GM12891 (cell line): Measurements from ENCODE around the gene ANXA5.
"Not testable (repeated sequence)": the region's sequence is repeated elsewhere in the genome, so short reads cannot be mapped to it uniquely, and the experiment has no call there.

Experiments
- DNase-seq: peaks from one replicate; pipeline ENCODE4 v3.0.0; 2011; ENCODE audit warnings: low spot score; ENCODE audit not compliant: insufficient read length
- FAIRE-seq: peaks from 2 replicates; lab custom pipeline; 2011; peaks lifted over from hg19 to GRCh38; lab: Jason Lieb, UNC
- PAX5 ChIP-seq: IDR thresholded peaks from 2 replicates; pipeline ENCODE4 v1.6.1; 2011; ENCODE audit warnings: low read length, moderate library complexity, mild to moderate bottlenecking; ENCODE audit not compliant: insufficient read depth, severe bottlenecking
- POLR2A ChIP-seq: IDR thresholded peaks from 2 replicates; pipeline ENCODE4 v1.6.1; 2011; ENCODE audit warnings: low read depth, low read length, control low read depth
- POLR2AphosphoS5 ChIP-seq: IDR thresholded peaks from 2 replicates; pipeline ENCODE4 v1.6.1; 2011; ENCODE audit warnings: low read depth, low read length, control low read depth
- POU2F2 ChIP-seq: IDR thresholded peaks from 2 replicates; pipeline ENCODE4 v1.6.1; 2011; ENCODE audit warnings: low read depth, mild to moderate bottlenecking, control low read depth, low read length, moderate library complexity
- SPI1 ChIP-seq: IDR thresholded peaks from 2 replicates; pipeline ENCODE4 v1.6.1; 2011; ENCODE audit warnings: low read depth, low read length, control low read depth
- TAF1 ChIP-seq: IDR thresholded peaks from 2 replicates; pipeline ENCODE4 v1.6.1; 2011; ENCODE audit warnings: low read depth, low read length, control low read depth

Gene ANXA5

GRCh38 chr4:121734571-121734970 lies 37.8 kb upstream of the ANXA5 start:
- FAIRE-seq = no peak
- TF ChIP-seq SPI1 (no peak), PAX5 (no peak), POU2F2 (no peak), POLR2A (no peak), TAF1 (no peak), POLR2AphosphoS5 (no peak)
- DNase-seq = no peak

GRCh38 chr4:121733942-121734341 lies 37.2 kb upstream of the ANXA5 start:
- TF ChIP-seq PAX5 (no peak), POLR2A (no peak), TAF1 (no peak), SPI1 (no peak), POU2F2 (no peak), POLR2AphosphoS5 (no peak)
- DNase-seq (no peak), FAIRE-seq (no peak)

DNA sequence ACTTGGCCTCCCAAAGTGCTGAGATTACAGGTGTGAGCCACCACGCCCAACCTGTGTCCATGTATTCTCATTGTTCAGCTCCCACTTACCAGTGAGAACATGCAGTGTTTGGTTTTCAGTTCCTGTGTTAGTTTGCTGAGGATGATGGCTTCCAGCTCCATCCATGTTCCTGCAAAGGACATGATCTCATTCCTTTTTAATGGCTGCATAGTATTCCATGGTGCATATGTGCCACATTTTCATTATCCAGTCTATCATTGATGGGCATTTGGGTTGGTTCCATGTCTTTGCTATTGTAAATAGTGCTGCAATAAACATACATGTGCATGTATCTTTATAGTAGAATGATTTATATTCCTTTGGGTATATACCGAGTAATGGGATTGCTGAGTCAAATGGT lies 33.0 kb upstream of the ANXA5 start:
- DNase-seq, FAIRE-seq: not testable (repeated sequence)

DNA sequence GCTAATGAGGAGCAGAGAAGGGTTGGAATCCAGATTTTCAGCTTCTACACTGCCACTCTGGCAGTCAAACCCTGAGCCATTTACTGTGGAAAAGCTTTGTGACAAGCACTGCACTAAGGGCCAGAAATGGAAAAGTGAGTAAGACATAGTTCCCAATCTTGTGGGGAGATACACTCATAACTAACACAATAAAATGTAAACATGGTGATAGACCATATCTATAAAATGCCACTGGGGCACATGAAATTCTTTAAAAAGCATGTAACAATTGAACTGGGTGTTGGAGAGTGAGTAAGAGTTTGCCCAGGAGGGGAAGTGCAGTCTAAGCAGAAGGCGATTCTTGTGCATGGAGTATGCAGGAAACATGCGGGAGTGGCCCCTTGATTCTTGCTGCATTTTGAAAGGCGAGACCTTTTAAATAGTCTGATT lies 32.0 kb upstream of the ANXA5 start:
- DNase-seq (no peak), FAIRE-seq (no peak)
- TF ChIP-seq POLR2AphosphoS5 = no peak
- no peak for TF ChIP-seq SPI1
- TF ChIP-seq POU2F2 = no peak
- no peak for TF ChIP-seq POLR2A
- TF ChIP-seq PAX5 = no peak
- no peak for TF ChIP-seq TAF1

- no peak for DNase-seq
- no peak for TF ChIP-seq POU2F2
- TF ChIP-seq POLR2A = no peak
- TF ChIP-seq POLR2AphosphoS5 = no peak
- TF ChIP-seq PAX5 = no peak
- no peak for TF ChIP-seq SPI1
- no peak for TF ChIP-seq TAF1
- FAIRE-seq = no peak
Observed at GRCh38 chr4:121728066-121728465, 31.3 kb upstream of the ANXA5 start.

DNA sequence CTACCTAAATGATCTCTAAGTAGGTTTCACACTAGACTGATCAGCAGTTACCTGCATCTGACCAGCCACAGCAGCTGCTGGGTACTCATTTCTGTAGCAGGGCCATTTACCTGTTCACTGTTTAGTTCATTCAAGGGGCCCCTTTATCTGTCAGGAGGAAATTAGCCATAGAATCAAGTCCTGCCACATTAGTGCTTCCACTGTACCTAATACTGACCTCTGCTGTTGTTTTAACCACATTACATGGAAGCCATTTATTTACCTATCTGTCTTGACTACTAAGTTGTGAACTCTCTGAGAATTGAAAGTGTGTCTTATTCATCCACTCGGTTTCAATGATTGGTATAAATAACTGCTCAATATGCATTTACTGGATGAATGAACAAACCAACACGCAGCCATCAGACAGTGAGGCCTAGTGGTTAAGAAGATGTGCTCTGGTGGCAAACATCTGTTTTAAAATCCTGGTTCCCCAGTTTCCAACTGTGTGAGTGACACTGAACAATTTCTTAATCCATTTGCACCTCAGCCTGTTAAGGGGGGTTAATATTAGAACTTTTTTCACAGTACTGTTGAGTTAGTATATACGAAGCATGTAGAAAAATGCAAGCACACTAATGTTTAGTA lies 30.0 kb upstream of the ANXA5 start:
- FAIRE-seq = peak; percentile 87
- DNase-seq = no peak
- no peak for TF ChIP-seq PAX5
- no peak for TF ChIP-seq POLR2A
- TF ChIP-seq TAF1 = no peak
- TF ChIP-seq POU2F2 = no peak
- no peak for TF ChIP-seq SPI1
- TF ChIP-seq POLR2AphosphoS5 = no peak

DNA sequence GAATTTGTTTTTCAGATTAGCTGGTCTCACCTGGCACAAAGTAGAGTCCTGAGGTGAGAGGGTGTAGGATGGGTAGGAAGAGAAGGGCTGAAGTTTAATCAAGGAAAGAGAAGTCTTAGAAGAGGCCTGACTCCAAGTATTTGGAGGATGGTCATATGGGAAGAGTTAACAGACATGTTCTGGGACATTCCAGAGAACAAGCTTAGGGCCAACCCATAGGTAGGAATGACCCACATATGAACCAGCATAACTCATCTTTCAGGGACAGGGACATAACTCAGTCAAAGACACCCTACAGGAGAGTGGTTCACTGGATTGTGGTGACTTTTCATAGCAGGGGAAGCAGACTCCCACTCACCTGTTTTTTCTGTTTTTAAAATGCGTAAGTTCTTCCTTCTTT lies 27.9 kb upstream of the ANXA5 start:
- TF ChIP-seq POU2F2 = no peak
- no peak for TF ChIP-seq PAX5
- no peak for TF ChIP-seq POLR2A
- no peak for TF ChIP-seq SPI1
- TF ChIP-seq TAF1 = no peak
- no peak for TF ChIP-seq POLR2AphosphoS5
- FAIRE-seq (peak; percentile 56), DNase-seq (no peak)

DNA sequence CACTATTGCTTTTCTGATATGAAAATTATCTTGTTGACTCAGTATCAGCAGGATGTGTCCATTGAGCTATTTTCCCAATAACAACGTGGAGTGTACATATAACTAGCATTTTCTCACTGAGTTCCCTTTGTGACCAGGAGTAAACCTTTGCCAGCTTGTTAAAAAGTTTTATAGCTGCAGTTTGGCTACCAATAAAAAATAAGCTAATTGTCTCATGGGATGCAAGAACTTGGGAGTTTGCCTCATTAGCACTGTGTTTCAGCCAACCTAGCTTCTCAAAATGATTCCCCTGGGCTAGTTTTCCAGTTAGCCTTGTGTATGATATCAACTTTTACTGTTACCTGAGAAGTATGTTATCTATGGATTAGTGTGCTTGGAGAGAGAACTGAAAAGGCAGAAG lies 24.9 kb upstream of the ANXA5 start:
- TF ChIP-seq TAF1 (no peak), SPI1 (no peak), POLR2AphosphoS5 (no peak)
- DNase-seq (no peak), FAIRE-seq (no peak)

DNA sequence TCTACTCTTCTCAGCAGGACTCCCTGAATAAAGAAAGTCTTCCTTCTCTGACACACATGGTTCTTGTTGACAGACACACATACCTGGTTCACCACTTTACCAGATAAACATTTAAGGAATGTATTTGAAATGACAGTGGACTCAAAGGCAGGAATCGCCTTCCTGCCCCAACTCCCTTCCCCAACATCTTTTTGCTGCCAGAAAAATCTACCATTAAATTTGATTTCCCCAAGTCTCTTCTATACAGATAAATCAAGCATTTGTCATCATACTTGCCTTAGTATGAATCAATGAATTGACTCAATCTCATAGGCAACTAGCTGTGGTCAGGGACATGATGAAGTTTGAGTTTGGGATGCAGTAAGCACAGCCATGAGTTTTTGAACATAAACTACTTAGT lies 23.3 kb upstream of the ANXA5 start:
- DNase-seq = no peak

DNA sequence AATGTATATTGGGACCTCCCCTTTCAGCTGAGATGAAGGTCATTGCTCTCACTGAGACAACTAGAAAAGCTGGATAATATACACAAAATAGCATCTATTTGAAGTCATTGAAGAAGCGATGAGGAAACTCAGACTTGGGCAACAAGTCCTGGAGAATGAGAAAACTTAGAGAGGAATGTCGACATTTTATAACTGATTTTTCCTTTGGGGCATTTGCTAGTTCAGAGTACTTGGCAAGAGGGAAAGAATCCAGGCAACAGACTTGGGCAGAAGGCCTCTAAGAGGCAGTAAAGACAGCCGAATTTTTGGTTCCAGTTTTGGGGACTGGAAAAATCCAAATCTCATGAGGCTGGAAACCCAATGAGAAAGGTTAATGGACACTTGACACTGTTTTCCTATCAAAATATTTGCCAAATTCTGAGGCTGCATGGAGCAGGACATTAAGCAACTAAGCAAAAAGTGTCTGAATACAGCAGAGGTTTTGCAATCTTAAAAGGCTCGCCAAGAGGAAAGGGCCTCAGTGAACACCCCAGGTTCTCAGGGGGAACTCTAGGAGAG lies 21.0 kb upstream of the ANXA5 start:
- TF ChIP-seq POLR2AphosphoS5 (no peak), SPI1 (no peak), PAX5 (no peak), POLR2A (no peak), POU2F2 (no peak), TAF1 (no peak)
- FAIRE-seq = no peak
- no peak for DNase-seq

More for the DNA sequence above, 23.3 kb upstream of the ANXA5 start:
- TF ChIP-seq POLR2A (no peak), TAF1 (no peak), POLR2AphosphoS5 (no peak), POU2F2 (no peak), SPI1 (no peak), PAX5 (no peak)
- FAIRE-seq = no peak

- TF ChIP-seq POU2F2 = no peak
- TF ChIP-seq TAF1 = no peak
- TF ChIP-seq SPI1 = no peak
- no peak for TF ChIP-seq POLR2A
- TF ChIP-seq POLR2AphosphoS5 = no peak
- no peak for DNase-seq
- no peak for FAIRE-seq
Observed at GRCh38 chr4:121714548-121714947, 17.8 kb upstream of the ANXA5 start.
